OCI-LY3 (cell line): ENCODE measurements around the gene SMARCE1.

Experiments
- H2AFZ ChIP-seq: fragments of 200-600, 300-600 bp; shearing (Covaris generic); 2 replicates; pipeline ENCODE4 v1.6.0; 2014; ENCODE audit warnings: antibody characterized with exemption, low read depth, low read length
- H3K27ac ChIP-seq: fragments of 200-600, 300-600 bp; sonication (generic); 2 replicates; pipeline ENCODE4 v1.5.1; 2014; ENCODE audit warnings: mild to moderate bottlenecking, low read length, moderate library complexity, mixed read lengths
- H3K27me3 ChIP-seq: fragments of 200-600, 300-600 bp; sonication (generic); 2 replicates; pipeline ENCODE4 v1.6.1; 2014; ENCODE audit warnings: low read depth, low read length, mixed read lengths
- H3K36me3 ChIP-seq: fragments of 200-600, 300-600 bp; sonication (generic); replicated peaks from 2 replicates; pipeline ENCODE3; 2014; ENCODE audit warnings: low read depth, low read length, mixed read lengths
- H3K4me1 ChIP-seq: fragments of 300-600, 200-600 bp; sonication (generic); 2 replicates; pipeline ENCODE4 v1.6.1; 2014; ENCODE audit warnings: low read length, mixed read lengths
- H3K4me2 ChIP-seq: fragments of 200-600, 300-600 bp; sonication (generic); 2 replicates; pipeline ENCODE4 v1.6.1; 2014; ENCODE audit warnings: low read length, mixed read lengths
- H3K4me3 ChIP-seq: fragments of 300-600, 200-600 bp; sonication (generic); 2 replicates; pipeline ENCODE4 v1.5.1; 2014; ENCODE audit warnings: antibody characterized with exemption, mild to moderate bottlenecking, low read length, moderate library complexity
- H3K79me2 ChIP-seq: fragments of 300-600, 200-600 bp; shearing (Covaris generic); 2 replicates; pipeline ENCODE4 v1.6.1; 2014; ENCODE audit warnings: mild to moderate bottlenecking, low read length, mixed read lengths
- H3K9ac ChIP-seq: fragments of 300-600, 200-600 bp; shearing (Covaris generic); 2 replicates; pipeline ENCODE4 v1.6.0; 2014; ENCODE audit warnings: mild to moderate bottlenecking, low read length, moderate library complexity
- H3K9me3 ChIP-seq: fragments of 200-600, 300-600 bp; shearing (Covaris generic); 2 replicates; pipeline ENCODE4 v1.6.1; 2014; ENCODE audit warnings: low read length, mixed read lengths; ENCODE audit not compliant: insufficient read depth
- H4K20me1 ChIP-seq: fragments of 200-600, 300-600 bp; sonication (generic); 2 replicates; pipeline ENCODE4 v1.6.1; 2016; ENCODE audit warnings: low read length, mixed read lengths; ENCODE audit not compliant: insufficient read depth
- EZH2phosphoT487 ChIP-seq: fragments of 200-600 bp; shearing (Covaris generic); IDR thresholded peaks from 2 replicates; pipeline ENCODE4 v1.6.1; 2018; ENCODE audit warnings: antibody characterized with exemption, mixed run types, low read depth
- TF ChIP-seq, protein P1 (sequence below): fragments of 200-600, 300-600 bp; sonication (generic); IDR thresholded peaks from 2 replicates; pipeline ENCODE4 v1.5.1; 2014; ENCODE audit warnings: antibody characterized with exemption, low read length, low read depth

Gene SMARCE1

GRCh38 chr17:40663252-40663651 lies 15.6 kb upstream of the SMARCE1 start:
- Histone ChIP-seq H3K4me3 (no peak overlapping the region), H3K79me2 (no peaks in the 10 kb centered on the region), H3K27ac (no peak overlapping the region), H2AFZ (no peak overlapping the region), H3K27me3 (peaks cover 6% of the 10 kb centered on the region; the same call in 1 of the 2 replicates), H3K9ac (no peak overlapping the region), H3K9me3 (no peaks in the 10 kb centered on the region), H3K4me1 (no peaks in the 10 kb centered on the region), H4K20me1 (no peaks in the 10 kb centered on the region), H3K36me3 (no peaks in the 10 kb centered on the region), H3K4me2 (no peak overlapping the region)
- no peak for TF ChIP-seq EZH2phosphoT487
- TF ChIP-seq, protein P1, sequence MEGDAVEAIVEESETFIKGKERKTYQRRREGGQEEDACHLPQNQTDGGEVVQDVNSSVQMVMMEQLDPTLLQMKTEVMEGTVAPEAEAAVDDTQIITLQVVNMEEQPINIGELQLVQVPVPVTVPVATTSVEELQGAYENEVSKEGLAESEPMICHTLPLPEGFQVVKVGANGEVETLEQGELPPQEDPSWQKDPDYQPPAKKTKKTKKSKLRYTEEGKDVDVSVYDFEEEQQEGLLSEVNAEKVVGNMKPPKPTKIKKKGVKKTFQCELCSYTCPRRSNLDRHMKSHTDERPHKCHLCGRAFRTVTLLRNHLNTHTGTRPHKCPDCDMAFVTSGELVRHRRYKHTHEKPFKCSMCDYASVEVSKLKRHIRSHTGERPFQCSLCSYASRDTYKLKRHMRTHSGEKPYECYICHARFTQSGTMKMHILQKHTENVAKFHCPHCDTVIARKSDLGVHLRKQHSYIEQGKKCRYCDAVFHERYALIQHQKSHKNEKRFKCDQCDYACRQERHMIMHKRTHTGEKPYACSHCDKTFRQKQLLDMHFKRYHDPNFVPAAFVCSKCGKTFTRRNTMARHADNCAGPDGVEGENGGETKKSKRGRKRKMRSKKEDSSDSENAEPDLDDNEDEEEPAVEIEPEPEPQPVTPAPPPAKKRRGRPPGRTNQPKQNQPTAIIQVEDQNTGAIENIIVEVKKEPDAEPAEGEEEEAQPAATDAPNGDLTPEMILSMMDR, result no peak

DNA sequence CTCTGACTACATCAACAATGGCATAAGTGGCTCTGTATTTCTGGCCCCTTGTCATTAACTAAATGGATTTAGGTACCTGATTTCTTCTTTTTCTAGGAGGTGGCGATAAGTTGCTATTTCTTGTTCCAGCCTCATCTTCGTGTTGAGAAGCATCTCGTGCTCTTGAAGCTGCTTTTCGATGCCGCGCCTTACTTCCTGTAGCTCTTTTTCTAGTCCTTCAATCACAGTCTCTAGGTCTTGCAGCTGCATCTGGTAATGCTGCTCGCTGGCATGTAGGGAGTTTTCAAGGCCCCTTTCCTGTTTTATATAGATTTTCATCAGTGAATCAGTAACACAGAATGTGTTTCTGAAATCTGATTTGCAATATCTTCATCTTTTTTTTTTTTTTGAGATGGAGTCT lies 12.3 kb upstream of the SMARCE1 start:
- Histone ChIP-seq H3K4me1 (no peaks in the 10 kb centered on the region), H3K27ac (no peak overlapping the region), H3K27me3 (peaks cover 1% of the 10 kb centered on the region; the same call in 1 of the 2 replicates), H3K79me2 (no peaks in the 10 kb centered on the region), H3K36me3 (no peaks in the 10 kb centered on the region), H3K9me3 (no peaks in the 10 kb centered on the region), H3K9ac (no peak overlapping the region), H4K20me1 (no peaks in the 10 kb centered on the region), H3K4me3 (no peak overlapping the region), H3K4me2 (no peak overlapping the region), H2AFZ (no peak overlapping the region)
- TF ChIP-seq, protein P1, result no peak
- no peak for TF ChIP-seq EZH2phosphoT487

DNA sequence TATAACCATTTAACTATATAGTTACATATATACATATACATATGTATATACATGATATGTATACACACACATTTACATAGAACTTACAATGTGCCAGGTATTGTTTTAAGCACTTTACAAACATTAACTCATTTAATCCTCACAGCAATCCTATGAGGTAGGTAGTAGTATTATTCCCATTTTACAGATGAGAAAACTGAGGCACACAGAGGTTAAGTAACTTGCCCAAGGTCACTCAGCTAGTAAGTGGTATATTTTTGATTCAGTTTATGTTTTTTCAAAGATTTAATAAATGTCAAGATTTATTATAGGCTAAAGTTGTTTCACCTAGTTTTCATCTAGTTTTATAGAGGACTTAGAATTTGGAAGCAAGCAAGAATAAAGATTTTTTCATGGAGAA lies 10.8 kb upstream of the SMARCE1 start:
- H3K9ac ChIP-seq, result no peak overlapping the region
- H3K36me3 ChIP-seq, result no peaks in the 10 kb centered on the region
- H4K20me1 ChIP-seq, result no peaks in the 10 kb centered on the region
- no peak overlapping the region for H3K4me3 ChIP-seq
- H3K9me3 ChIP-seq, result no peaks in the 10 kb centered on the region
- no peaks in the 10 kb centered on the region for H3K27me3 ChIP-seq
- no peak overlapping the region for H2AFZ ChIP-seq
- no peak overlapping the region for H3K4me2 ChIP-seq
- H3K79me2 ChIP-seq, result no peaks in the 10 kb centered on the region
- H3K4me1 ChIP-seq, result no peaks in the 10 kb centered on the region
- no peak overlapping the region for H3K27ac ChIP-seq
- no peak for TF ChIP-seq EZH2phosphoT487
- TF ChIP-seq, protein P1, result no peak

GRCh38 chr17:40651939-40652338 lies 4.3 kb upstream of the SMARCE1 start:
- no peak overlapping the region for H3K9ac ChIP-seq
- H3K4me2 ChIP-seq, result no peak overlapping the region
- TF ChIP-seq, protein P1, result no peak
- no peaks in the 10 kb centered on the region for H3K27me3 ChIP-seq
- no peaks in the 10 kb centered on the region for H4K20me1 ChIP-seq
- H2AFZ ChIP-seq, result no peak overlapping the region
- no peaks in the 10 kb centered on the region for H3K9me3 ChIP-seq
- H3K36me3 ChIP-seq, result no peaks in the 10 kb centered on the region
- H3K4me3 ChIP-seq, result no peak overlapping the region
- H3K79me2 ChIP-seq, result peaks cover 20% of the 10 kb centered on the region
- H3K27ac ChIP-seq, result no peak overlapping the region
- peaks cover 7% of the 10 kb centered on the region for H3K4me1 ChIP-seq
